ENCODE measurements around the gene PKHD1. TPM values are rescaled to one million over a fixed set of nuclear protein-coding genes. Genes with fewer than 3 reads are reported as not detected.

PKHD1 gene
- total and polyA plus RNA-seq, 2 of the 13 experiments (the other 11 are each of a cell fraction or from before 2014, with no cell fraction given): 0.01 to 0.13 TPM

- CTCF ChIA-PET (ENCODE audit: low intra/inter-chr PET ratio, low total read pairs): no interaction called here
- no TSS peak for BruUV-seq (replicated peaks)
- no peak for TF ChIP-seq ZNF788 (CRISPR knock-in tag; IDR thresholded peaks at IDR 0.05; ENCODE audit: borderline replicate concordance)
- TF ChIP-seq ZNF710 (CRISPR knock-in tag; IDR thresholded peaks at IDR 0.05; ENCODE audit: borderline replicate concordance): no peak
- no peak for TF ChIP-seq ZHX1 (CRISPR knock-in tag; IDR thresholded peaks at IDR 0.05; ENCODE audit: low read depth)
- no peak for TF ChIP-seq HNRNPK (IDR thresholded peaks at IDR 0.05; ENCODE audit: low read depth, low read length, poor library complexity, severe bottlenecking)
- no peak for TF ChIP-seq ZNF781 (CRISPR knock-in tag; IDR thresholded peaks at IDR 0.05; ENCODE audit: borderline replicate concordance, not compliant biosample characterization)
- no peak for TF ChIP-seq MXD3 (CRISPR knock-in tag; IDR thresholded peaks at IDR 0.05)
- TF ChIP-seq NCOA5 (CRISPR knock-in tag; IDR thresholded peaks at IDR 0.05): no peak
- no peak for TF ChIP-seq ZNF652 (CRISPR knock-in tag; IDR thresholded peaks at IDR 0.05; ENCODE audit: borderline replicate concordance, low read depth)
- no peak for TF ChIP-seq MLXIP (CRISPR knock-in tag; IDR thresholded peaks at IDR 0.05; ENCODE audit: borderline replicate concordance)
- no peak for TF ChIP-seq ZFP37 (CRISPR knock-in tag; IDR thresholded peaks at IDR 0.05; ENCODE audit: borderline replicate concordance)
- no peak for TF ChIP-seq MED1 (CRISPR knock-in tag; IDR thresholded peaks at IDR 0.05)
- TF ChIP-seq ZNF644 (CRISPR knock-in tag; IDR thresholded peaks at IDR 0.05; ENCODE audit: low read depth): no peak
- TF ChIP-seq MXD1 (CRISPR knock-in tag; IDR thresholded peaks at IDR 0.05): no peak
- TF ChIP-seq ZKSCAN8 (CRISPR knock-in tag; IDR thresholded peaks at IDR 0.05; ENCODE audit: borderline replicate concordance): no peak
Observed at GRCh38 chr6:52136055-52136454, 48.6 kb upstream of the PKHD1 start.

More at GRCh38 chr6:52136055-52136454, 48.6 kb upstream of the PKHD1 start:
- Histone ChIP-seq H3K27me3 (ENCODE audit: control insufficient read depth in 1 of 2, insufficient read depth in 2 of 2, low read length in 2 of 2) (peaks cover 2 to 31% of the 10 kb centered on the region in 2 experiments; a peak in 2 of 5 replicates), H3K27ac (ENCODE audit: extremely low read length, insufficient read depth, low read length) (no peak overlapping the region), H3K9ac (ENCODE audit: insufficient read depth, low read depth, low read length) (no peak overlapping the region), H3K4me3 (replicated peaks in 1 of 3; ENCODE audit: insufficient read depth in 1 of 3, low read depth in 2 of 3, low read length in 3 of 3) (no peak overlapping the region), H3K79me2 (ENCODE audit: insufficient read depth, low read length) (no peaks in the 10 kb centered on the region), H3K36me3 (replicated peaks in 1 of 2; ENCODE audit: control insufficient read depth in 1 of 2, insufficient read depth in 2 of 2, low read length in 2 of 2) (no peaks in the 10 kb centered on the region), H4K20me1 (ENCODE audit: insufficient read depth, low read length) (no peaks in the 10 kb centered on the region), H3K4me2 (ENCODE audit: low read depth, low read length) (no peak overlapping the region), H2AFZ (ENCODE audit: low read length) (no peak overlapping the region), H3K4me1 (ENCODE audit: insufficient read depth, low read length) (no peaks in the 10 kb centered on the region), H3K9me3 (ENCODE audit: low read length) (no peaks in the 10 kb centered on the region)
- in situ Hi-C loops (cut with HindIII; ENCODE audit: extremely low pct_ligation_motif_present, low pct_unique_long_range_greater_than_20kb) (no loop called here), intact Hi-C loops (cut with micrococcal nuclease; ENCODE audit: unreplicated experiment) (no loop called here)
- FAIRE-seq (no peak), DNase-seq (ENCODE audit: low spot score) (no peak), ATAC-seq (no peak)
- POLR2A ChIA-PET: no interaction called here
- WGBS (ENCODE audit: low lambda C conversion rate): 10% methylated on average over 4 of the region's 4 CpGs

All from HepG2 (cell line).